Measurements from ENCODE around the gene ITIH5.

- TF ChIP-seq, protein P1, sequence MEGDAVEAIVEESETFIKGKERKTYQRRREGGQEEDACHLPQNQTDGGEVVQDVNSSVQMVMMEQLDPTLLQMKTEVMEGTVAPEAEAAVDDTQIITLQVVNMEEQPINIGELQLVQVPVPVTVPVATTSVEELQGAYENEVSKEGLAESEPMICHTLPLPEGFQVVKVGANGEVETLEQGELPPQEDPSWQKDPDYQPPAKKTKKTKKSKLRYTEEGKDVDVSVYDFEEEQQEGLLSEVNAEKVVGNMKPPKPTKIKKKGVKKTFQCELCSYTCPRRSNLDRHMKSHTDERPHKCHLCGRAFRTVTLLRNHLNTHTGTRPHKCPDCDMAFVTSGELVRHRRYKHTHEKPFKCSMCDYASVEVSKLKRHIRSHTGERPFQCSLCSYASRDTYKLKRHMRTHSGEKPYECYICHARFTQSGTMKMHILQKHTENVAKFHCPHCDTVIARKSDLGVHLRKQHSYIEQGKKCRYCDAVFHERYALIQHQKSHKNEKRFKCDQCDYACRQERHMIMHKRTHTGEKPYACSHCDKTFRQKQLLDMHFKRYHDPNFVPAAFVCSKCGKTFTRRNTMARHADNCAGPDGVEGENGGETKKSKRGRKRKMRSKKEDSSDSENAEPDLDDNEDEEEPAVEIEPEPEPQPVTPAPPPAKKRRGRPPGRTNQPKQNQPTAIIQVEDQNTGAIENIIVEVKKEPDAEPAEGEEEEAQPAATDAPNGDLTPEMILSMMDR (IDR thresholded peaks at IDR 0.05) = no peak
- no peak for TF ChIP-seq POLR2A (IDR thresholded peaks at IDR 0.05)
Observed at GRCh38 chr10:7533657-7534479, 132.9 kb downstream of the ITIH5 start.
